Measurements from ENCODE around the gene FBXO31. TPM values are rescaled to one million over a fixed set of nuclear protein-coding genes. Genes with fewer than 3 reads are reported as not detected.
A peak's percentile ranks its signal among the peaks of the same experiment; 100 is the strongest.

The FBXO31 gene
- total and polyA plus RNA-seq, 2 experiments from 2014 or later, result 19.3 to 31.0 TPM

GRCh38 chr16:87284183-87284582 lies 99.4 kb downstream of the FBXO31 start:
- TF ChIP-seq EZH2phosphoT487 (IDR thresholded peaks at IDR 0.05; ENCODE audit: insufficient read depth, low read depth), result no peak
- no peak for TF ChIP-seq EZH2 (IDR thresholded peaks at IDR 0.05; ENCODE audit: insufficient read depth, poor library complexity, severe bottlenecking)
- no peaks in the 10 kb centered on the region for H4K20me1 ChIP-seq (ENCODE audit: insufficient read depth)
- 50 to 71% methylated on average over 2 of the region's 2 CpGs for WGBS, 2 experiments (ENCODE audit: low coverage in 1 of 2, low lambda C conversion rate in 2 of 2, missing lambda C conversion rate in 2 of 2)
- no peaks in the 10 kb centered on the region for H3K27me3 ChIP-seq (replicated peaks; ENCODE audit: insufficient read depth)
- H3K9ac ChIP-seq, result no peak overlapping the region
- H3K4me2 ChIP-seq (ENCODE audit: unreplicated experiment), result no peak overlapping the region
- no peaks in the 10 kb centered on the region for H3K4me1 ChIP-seq (ENCODE audit: insufficient read depth)
- H3K9me3 ChIP-seq (ENCODE audit: low read depth), result no peaks in the 10 kb centered on the region
- H3K27ac ChIP-seq, result no peak overlapping the region
- no peak for DNase-seq
- no peaks in the 10 kb centered on the region for H3K36me3 ChIP-seq (ENCODE audit: low read depth)
- in situ Hi-C loops (cut with MboI), result no loop called here
- H3K4me3 ChIP-seq, result no peak overlapping the region
- H2AFZ ChIP-seq, result no peak overlapping the region
- H3F3A ChIP-seq (ENCODE audit: insufficient read depth), result no peaks in the 10 kb centered on the region
- H3K79me2 ChIP-seq (ENCODE audit: insufficient read depth), result no peaks in the 10 kb centered on the region
- H3K9me2 ChIP-seq (ENCODE audit: insufficient read depth), result no peaks in the 10 kb centered on the region

- WGBS, 2 experiments (ENCODE audit: low coverage in 1 of 2, low lambda C conversion rate in 2 of 2, missing lambda C conversion rate in 2 of 2), result 61 to 70% methylated on average over 18 of the region's 18 CpGs
- TF ChIP-seq EZH2phosphoT487 (IDR thresholded peaks at IDR 0.05; ENCODE audit: insufficient read depth, low read depth) (no peak), EZH2 (IDR thresholded peaks at IDR 0.05; ENCODE audit: insufficient read depth, poor library complexity, severe bottlenecking) (no peak)
Observed at GRCh38 chr16:87279094-87279658, 104.4 kb downstream of the FBXO31 start.

GRCh38 chr16:87278191-87279093 lies 105.1 kb downstream of the FBXO31 start:
- H3K9ac ChIP-seq, result no peak overlapping the region
- H3K4me3 ChIP-seq, result no peak overlapping the region
- in situ Hi-C loops (cut with MboI), result no loop called here
- DNase-seq, result peak; percentile 88
- H3K9me2 ChIP-seq (ENCODE audit: insufficient read depth), result no peaks in the 10 kb centered on the region
- H3K79me2 ChIP-seq (ENCODE audit: insufficient read depth), result no peaks in the 10 kb centered on the region
- no peaks in the 10 kb centered on the region for H4K20me1 ChIP-seq (ENCODE audit: insufficient read depth)
- 54 to 60% methylated on average over 35 to 38 of the region's 38 CpGs for WGBS, 2 experiments (ENCODE audit: low coverage in 1 of 2, low lambda C conversion rate in 2 of 2, missing lambda C conversion rate in 2 of 2)
- no peaks in the 10 kb centered on the region for H3K4me1 ChIP-seq (ENCODE audit: insufficient read depth)
- H3K27ac ChIP-seq, result no peak overlapping the region
- H3K4me2 ChIP-seq (ENCODE audit: unreplicated experiment), result no peak overlapping the region
- H2AFZ ChIP-seq, result no peak overlapping the region
- H3K9me3 ChIP-seq (ENCODE audit: low read depth), result no peaks in the 10 kb centered on the region
- TF ChIP-seq EZH2 (IDR thresholded peaks at IDR 0.05; ENCODE audit: insufficient read depth, poor library complexity, severe bottlenecking), result no peak
- no peak for TF ChIP-seq EZH2phosphoT487 (IDR thresholded peaks at IDR 0.05; ENCODE audit: insufficient read depth, low read depth)
- no peaks in the 10 kb centered on the region for H3K27me3 ChIP-seq (replicated peaks; ENCODE audit: insufficient read depth)
- H3F3A ChIP-seq (ENCODE audit: insufficient read depth), result no peaks in the 10 kb centered on the region
- no peaks in the 10 kb centered on the region for H3K36me3 ChIP-seq (ENCODE audit: low read depth)

More at GRCh38 chr16:87279094-87279658, 104.4 kb downstream of the FBXO31 start:
- Histone ChIP-seq H3K27me3 (replicated peaks; ENCODE audit: insufficient read depth) (no peaks in the 10 kb centered on the region), H3K27ac (no peak overlapping the region), H4K20me1 (ENCODE audit: insufficient read depth) (no peaks in the 10 kb centered on the region), H3F3A (ENCODE audit: insufficient read depth) (no peaks in the 10 kb centered on the region), H3K9ac (no peak overlapping the region), H3K36me3 (ENCODE audit: low read depth) (no peaks in the 10 kb centered on the region), H3K4me1 (ENCODE audit: insufficient read depth) (no peaks in the 10 kb centered on the region), H3K79me2 (ENCODE audit: insufficient read depth) (no peaks in the 10 kb centered on the region), H3K9me2 (ENCODE audit: insufficient read depth) (no peaks in the 10 kb centered on the region), H3K4me2 (ENCODE audit: unreplicated experiment) (no peak overlapping the region), H3K4me3 (no peak overlapping the region), H2AFZ (no peak overlapping the region), H3K9me3 (ENCODE audit: low read depth) (no peaks in the 10 kb centered on the region)
- in situ Hi-C loops (cut with MboI), result no loop called here
- DNase-seq, result no peak

Other genes with a start within 250 kb of the FBXO31 start
- gene C16orf95, start 66.4 kb downstream of the FBXO31 start, total RNA-seq (2014; rRNA removed; shearing (Covaris generic)), result 0.89 and 5.1 TPM in 2 replicates
- 6.3 and 9.2 TPM in 2 replicates for gene C16orf95, start 66.4 kb downstream of the FBXO31 start, polyA plus RNA-seq (2016; fragmentation: Nextera tagmentation; extraction: Ambion mirVana)
- gene MAP1LC3B, start 8.6 kb upstream of the FBXO31 start, total RNA-seq (2014; rRNA removed; shearing (Covaris generic)), result 43.3 and 43.9 TPM in 2 replicates
- gene MAP1LC3B, start 8.6 kb upstream of the FBXO31 start, polyA plus RNA-seq (2016; fragmentation: Nextera tagmentation; extraction: Ambion mirVana), result 224 and 226 TPM in 2 replicates
- 5.4 and 6.3 TPM in 2 replicates for gene ZCCHC14, start 109.2 kb upstream of the FBXO31 start, total RNA-seq (2014; rRNA removed; shearing (Covaris generic))
- gene ZCCHC14, start 109.2 kb upstream of the FBXO31 start, polyA plus RNA-seq (2016; fragmentation: Nextera tagmentation; extraction: Ambion mirVana), result 2.7 and 3.1 TPM in 2 replicates
- not detected in 2 replicates for gene JPH3, start 218.7 kb upstream of the FBXO31 start, total RNA-seq (2014; rRNA removed; shearing (Covaris generic))
- not detected in 2 replicates for gene JPH3, start 218.7 kb upstream of the FBXO31 start, polyA plus RNA-seq (2016; fragmentation: Nextera tagmentation; extraction: Ambion mirVana)